ENCODE data around the gene KCNIP1. TPM values are rescaled to one million over a fixed set of nuclear protein-coding genes. Genes with fewer than 3 reads are reported as not detected.
A peak's percentile ranks its signal among the peaks of the same experiment; 100 is the strongest.

The KCNIP1 gene
- total RNA-seq, 2 donors from 2014 or later, result 0.52 to 0.99 TPM

GRCh38 chr5:170769246-170769645, 265.4 kb downstream of the KCNIP1 start:
- Histone ChIP-seq H3K9me3 (no peaks in the 10 kb centered on the region), H3K4me3 (no peak overlapping the region), H3K36me3 (replicated peaks in 1 of 2; ENCODE audit: insufficient read depth in 1 of 2, low read depth in 2 of 2) (no peaks in the 10 kb centered on the region), H3K4me1 (peaks cover 17% of the 10 kb centered on the region), H3K27me3 (no peaks in the 10 kb centered on the region), H3K27ac (no peak overlapping the region)
- TF ChIP-seq CTCF (IDR thresholded peaks at IDR 0.05), result no peak
- no peak for TF ChIP-seq POLR2A (IDR thresholded peaks at IDR 0.05)
- WGBS, 2 donors, result 46 to 60% methylated on average over 6 of the region's 6 CpGs
- ATAC-seq (no peak), DNase-seq (no peak)
- intact Hi-C loops (cut with DNase I), result no loop called here

GRCh38 chr5:170769898-170770416, 266.1 kb downstream of the KCNIP1 start:
- Histone ChIP-seq H3K27me3 (no peaks in the 10 kb centered on the region), H3K4me3 (no peak overlapping the region), H3K4me1 (peaks cover 17% of the 10 kb centered on the region), H3K9me3 (no peaks in the 10 kb centered on the region), H3K36me3 (replicated peaks in 1 of 2; ENCODE audit: insufficient read depth in 1 of 2, low read depth in 2 of 2) (no peaks in the 10 kb centered on the region), H3K27ac (no peak overlapping the region)
- WGBS, 2 donors, result 77 to 87% methylated on average over 5 of the region's 5 CpGs
- no peak for DNase-seq
- no peak for TF ChIP-seq POLR2A (IDR thresholded peaks at IDR 0.05)
- TF ChIP-seq CTCF (IDR thresholded peaks at IDR 0.05), result no peak
- ATAC-seq, result no peak
- intact Hi-C loops (cut with DNase I), result no loop called here

GRCh38 chr5:170771496-170771895, 267.7 kb downstream of the KCNIP1 start:
- Histone ChIP-seq H3K27me3 (no peaks in the 10 kb centered on the region), H3K4me3 (no peak overlapping the region), H3K9me3 (no peaks in the 10 kb centered on the region), H3K4me1 (peaks cover 17% of the 10 kb centered on the region), H3K27ac (no peak overlapping the region), H3K36me3 (replicated peaks in 1 of 2; ENCODE audit: insufficient read depth in 1 of 2, low read depth in 2 of 2) (no peaks in the 10 kb centered on the region)
- no peak for TF ChIP-seq POLR2A (IDR thresholded peaks at IDR 0.05)
- no peak for TF ChIP-seq CTCF (IDR thresholded peaks at IDR 0.05)
- intact Hi-C loops (cut with DNase I), result no loop called here
- ATAC-seq (no peak), DNase-seq (no peak)
- 90 to 91% methylated on average over 15 of the region's 15 CpGs for WGBS, 2 donors

- Histone ChIP-seq H3K36me3 (replicated peaks in 1 of 2; ENCODE audit: insufficient read depth in 1 of 2, low read depth in 2 of 2) (no peaks in the 10 kb centered on the region), H3K27ac (peak overlapping the region in 3 of 4 donors; percentile 7 to 76 (median 36)), H3K9me3 (no peaks in the 10 kb centered on the region), H3K4me3 (no peak overlapping the region), H3K4me1 (peaks cover 17% of the 10 kb centered on the region), H3K27me3 (no peaks in the 10 kb centered on the region)
- TF ChIP-seq POLR2A (IDR thresholded peaks at IDR 0.05) (no peak), CTCF (IDR thresholded peaks at IDR 0.05) (peak in 1 of 7 experiments; percentile 10)
- intact Hi-C loops (cut with DNase I), result no loop called here
- 50 to 66% methylated on average over 11 to 12 of the region's 12 CpGs for WGBS, 2 donors
- DNase-seq, result peak; percentile 31 to 92 (median 52)
- peak; percentile 80 for ATAC-seq
Measured at GRCh38 chr5:170773024-170773985, 269.5 kb downstream of the KCNIP1 start.

Data from body of pancreas (tissue), 4 donors.